ENCODE results near the gene PRIM1.
"Not testable (repeated sequence)": the region's sequence is repeated elsewhere in the genome, so short reads cannot be mapped to it uniquely, and the experiment has no call there.

The PRIM1 gene

GRCh38 chr12:56719056-56719455 is 33.1 kb downstream of the PRIM1 start:
- in situ Hi-C loops (cut with HindIII; ENCODE audit: low sequenced_read_pairs): no loop called here

GRCh38 chr12:56718636-56719035 is 33.5 kb downstream of the PRIM1 start:
- in situ Hi-C loops (cut with HindIII; ENCODE audit: low sequenced_read_pairs): no loop called here

- in situ Hi-C loops (cut with HindIII; ENCODE audit: low sequenced_read_pairs): no loop called here
Observed at GRCh38 chr12:56718149-56718548, 34.0 kb downstream of the PRIM1 start.

- in situ Hi-C loops (cut with HindIII; ENCODE audit: low sequenced_read_pairs): no loop called here
Observed at GRCh38 chr12:56716933-56717880, 34.9 kb downstream of the PRIM1 start.

GRCh38 chr12:56716458-56716857 is 35.7 kb downstream of the PRIM1 start:
- in situ Hi-C loops (cut with HindIII; ENCODE audit: low sequenced_read_pairs): no loop called here

- in situ Hi-C loops (cut with HindIII; ENCODE audit: low sequenced_read_pairs): no loop called here
Observed at GRCh38 chr12:56715798-56716197, 36.3 kb downstream of the PRIM1 start.

GRCh38 chr12:56714431-56714929 is 37.6 kb downstream of the PRIM1 start:
- in situ Hi-C loops (cut with HindIII; ENCODE audit: low sequenced_read_pairs): no loop called here

GRCh38 chr12:56713345-56713744 is 38.8 kb downstream of the PRIM1 start:
- in situ Hi-C loops (cut with HindIII; ENCODE audit: low sequenced_read_pairs): no loop called here

GRCh38 chr12:56709759-56710376 is 42.3 kb downstream of the PRIM1 start:
- in situ Hi-C loops (cut with HindIII; ENCODE audit: low sequenced_read_pairs): no loop called here

GRCh38 chr12:56704522-56704921 is 47.6 kb downstream of the PRIM1 start:
- in situ Hi-C loops (cut with HindIII; ENCODE audit: low sequenced_read_pairs): not testable (repeated sequence)

- in situ Hi-C loops (cut with HindIII; ENCODE audit: low sequenced_read_pairs): no loop called here
Observed at GRCh38 chr12:56699020-56699661, 53.0 kb downstream of the PRIM1 start.

GRCh38 chr12:56695327-56696101 is 56.6 kb downstream of the PRIM1 start:
- in situ Hi-C loops (cut with HindIII; ENCODE audit: low sequenced_read_pairs): no loop called here

- in situ Hi-C loops (cut with HindIII; ENCODE audit: low sequenced_read_pairs): no loop called here
Observed at GRCh38 chr12:56694161-56694560, 58.0 kb downstream of the PRIM1 start.

GRCh38 chr12:56688846-56689109 is 63.3 kb downstream of the PRIM1 start:
- in situ Hi-C loops (cut with HindIII; ENCODE audit: low sequenced_read_pairs): no loop called here

GRCh38 chr12:56688129-56688845 is 63.8 kb downstream of the PRIM1 start, which contains the start of gene PTGES3:
TSS of gene PTGES3 (minus strand) at chr12:56688284. CDS start at chr12:56687999, 285 bp downstream.
- in situ Hi-C loops (cut with HindIII; ENCODE audit: low sequenced_read_pairs): no loop called here

- in situ Hi-C loops (cut with HindIII; ENCODE audit: low sequenced_read_pairs): no loop called here
Observed at GRCh38 chr12:56687223-56688128, 64.6 kb downstream of the PRIM1 start.

- in situ Hi-C loops (cut with HindIII; ENCODE audit: low sequenced_read_pairs): no loop called here
Observed at GRCh38 chr12:56684745-56685359, 67.3 kb downstream of the PRIM1 start.

- in situ Hi-C loops (cut with HindIII; ENCODE audit: low sequenced_read_pairs): no loop called here
Observed at GRCh38 chr12:56682323-56682722, 69.8 kb downstream of the PRIM1 start.

All from DLD1 (cell line).